CMK (cell line): ENCODE results near the gene XIRP2.

ENCODE experiments used
- DNase-seq: peaks from one replicate; pipeline ENCODE4 v3.0.0-alpha.2; 2010; ENCODE audit warnings: low read depth

The XIRP2 gene

GRCh38 chr2:166888180-166888579, at the start of gene XIRP2:
TSS of gene XIRP2 (plus strand) at chr2:166888480. CDS start at chr2:166903483, 15,003 bp downstream.
- no peak for DNase-seq

GRCh38 chr2:166841152-166841551, 47.1 kb upstream of the XIRP2 start:
- no peak for DNase-seq

GRCh38 chr2:166841679-166842078, 46.6 kb upstream of the XIRP2 start:
- no peak for DNase-seq

- DNase-seq, result no peak
These were observed 44.2 kb upstream of the XIRP2 start for GRCh38 chr2:166844111-166844510.

- DNase-seq, result no peak
These were observed 25.7 kb upstream of the XIRP2 start for GRCh38 chr2:166862468-166863132.

GRCh38 chr2:166867874-166868514, 20.3 kb upstream of the XIRP2 start:
- DNase-seq, result no peak

- no peak for DNase-seq
These were observed 17.9 kb upstream of the XIRP2 start for GRCh38 chr2:166870346-166870745.

- DNase-seq, result no peak
These were observed 7.1 kb upstream of the XIRP2 start for GRCh38 chr2:166881177-166881576.

GRCh38 chr2:166882851-166883250, 5.4 kb upstream of the XIRP2 start:
- DNase-seq, result no peak

- DNase-seq, result no peak
These were observed 3.4 kb downstream of the XIRP2 start for GRCh38 chr2:166891727-166892126.

- no peak for DNase-seq
These were observed 4.1 kb downstream of the XIRP2 start for GRCh38 chr2:166892397-166892796.

- DNase-seq, result no peak
These were observed 7.0 kb downstream of the XIRP2 start for GRCh38 chr2:166895243-166895642.

- DNase-seq, result no peak
These were observed 9.4 kb downstream of the XIRP2 start for GRCh38 chr2:166897666-166898065.

- no peak for DNase-seq
These were observed 11.4 kb downstream of the XIRP2 start for GRCh38 chr2:166899676-166900075.

GRCh38 chr2:166900700-166901099, 12.4 kb downstream of the XIRP2 start:
- no peak for DNase-seq

GRCh38 chr2:166901336-166901735, 13.1 kb downstream of the XIRP2 start:
- DNase-seq, result no peak

GRCh38 chr2:166916987-166917386, 28.7 kb downstream of the XIRP2 start:
- DNase-seq, result no peak

- no peak for DNase-seq
These were observed 29.1 kb downstream of the XIRP2 start for GRCh38 chr2:166917415-166917814.

- no peak for DNase-seq
These were observed 33.1 kb downstream of the XIRP2 start for GRCh38 chr2:166921261-166921896.

GRCh38 chr2:166924967-166925366, 36.7 kb downstream of the XIRP2 start:
- DNase-seq, result no peak

- DNase-seq, result no peak
These were observed 38.4 kb downstream of the XIRP2 start for GRCh38 chr2:166926657-166927056.

GRCh38 chr2:166932032-166932431, 43.8 kb downstream of the XIRP2 start:
- no peak for DNase-seq

GRCh38 chr2:166934817-166935216, 46.5 kb downstream of the XIRP2 start:
- no peak for DNase-seq
